H1 (cell line): ENCODE results near the gene KMT5C. TPM values are rescaled to one million over a fixed set of nuclear protein-coding genes. Genes with fewer than 3 reads are reported as not detected.

Experiments
- CTCF ChIA-PET: fragments of 300-600 bp; sonication (Branson Sonifier 250); formaldehyde crosslinking; loops from one replicate; lab custom pipeline; 2021; ENCODE audit not compliant: partially characterized antibody; lab: Charles Lee
- POLR2A ChIA-PET: fragments of 300-600 bp; sonication (Branson Sonifier 250); formaldehyde crosslinking; loops from one replicate; lab custom pipeline; 2021; ENCODE audit warnings: inconsistent platforms; ENCODE audit not compliant: partially characterized antibody; lab: Charles Lee
- DNase-seq, 2 experiments: peaks; one replicate each; pipeline versions ENCODE4 v3.0.0 to v3.0.0-alpha.2; 2010 to 2022; ENCODE audit warnings: low spot score in 2 of 2, low read depth in 1 of 2, mixed read lengths in 1 of 2
- FAIRE-seq: peaks from 2 replicates; lab custom pipeline; 2011; peaks lifted over from hg19 to GRCh38; lab: Jason Lieb, UNC
- H2AFZ ChIP-seq: 2 replicates; pipeline ENCODE4 v1.8.1; 2012; ENCODE audit warnings: low read length, inconsistent platforms
- H2AK5ac ChIP-seq: 2 replicates; pipeline ENCODE4 v1.6.1; 2013; ENCODE audit warnings: low read depth, low read length
- H2BK120ac ChIP-seq: replicated peaks from 2 replicates; pipeline ENCODE3; 2013; ENCODE audit warnings: low read depth, low read length, inconsistent platforms
- H2BK12ac ChIP-seq: 2 replicates; pipeline ENCODE4 v1.6.1; 2013; ENCODE audit warnings: low read depth, low read length
- H2BK15ac ChIP-seq: 2 replicates; pipeline ENCODE4 v1.6.1; 2013; ENCODE audit warnings: low read length
- H2BK20ac ChIP-seq: 2 replicates; pipeline ENCODE4 v1.6.1; 2013; ENCODE audit warnings: low read length
- H2BK5ac ChIP-seq: 2 replicates; pipeline ENCODE4 v1.6.1; 2013; ENCODE audit warnings: low read depth, low read length
- H3K14ac ChIP-seq: 2 replicates; pipeline ENCODE4 v1.6.1; 2013; ENCODE audit warnings: inconsistent platforms; ENCODE audit not compliant: insufficient read length
- H3K18ac ChIP-seq: 2 replicates; pipeline ENCODE4 v1.6.1; 2013; ENCODE audit warnings: low read length; ENCODE audit errors: extremely low read depth
- H3K23ac ChIP-seq: 2 replicates; pipeline ENCODE4 v1.6.1; 2013; ENCODE audit warnings: inconsistent platforms; ENCODE audit not compliant: insufficient read length
- H3K23me2 ChIP-seq: 2 replicates; pipeline ENCODE4 v1.6.1; 2013; ENCODE audit warnings: low read depth, low read length
- H3K27ac ChIP-seq: 2 replicates; pipeline ENCODE4 v1.6.1; 2011; ENCODE audit warnings: low read depth, low read length, inconsistent platforms
- H3K27me3 ChIP-seq, 4 experiments: replicated peaks in 1 of 4; 1 replicate in 1 of 4; 2 replicates in 3 of 4; pipeline versions ENCODE4 v1.6.1 to v1.8.1; 2011 to 2013; ENCODE audit warnings: low read length in 3 of 4, mild to moderate bottlenecking in 3 of 4, inconsistent platforms in 2 of 4, mixed read lengths in 2 of 4, moderate library complexity in 1 of 4; ENCODE audit not compliant: control insufficient read depth in 3 of 4, insufficient read depth in 3 of 4; ENCODE audit errors: extremely low read depth in 1 of 4
- H3K36me3 ChIP-seq, 4 experiments: 2 replicates each; pipeline versions ENCODE4 v1.6.1 to v1.8.1; 2011 to 2013; ENCODE audit warnings: mild to moderate bottlenecking in 4 of 4, low read length in 3 of 4, moderate library complexity in 2 of 4, control low read depth in 1 of 4, inconsistent platforms in 1 of 4; ENCODE audit not compliant: insufficient read depth in 4 of 4, control insufficient read depth in 2 of 4
- H3K4ac ChIP-seq: replicated peaks from 2 replicates; pipeline ENCODE3; 2013; ENCODE audit warnings: low read length, low read depth, mixed read lengths, inconsistent platforms; ENCODE audit not compliant: insufficient read length
- H3K4me1 ChIP-seq, 4 experiments: replicated peaks in 1 of 4; 1 replicate in 1 of 4; 2 replicates in 3 of 4; pipeline versions ENCODE4 v1.6.1 to v1.8.1; 2011 to 2013; ENCODE audit warnings: low read length in 3 of 4, inconsistent platforms in 2 of 4, mixed read lengths in 1 of 4; ENCODE audit not compliant: insufficient read depth in 4 of 4, control insufficient read depth in 3 of 4
- H3K4me2 ChIP-seq, 2 experiments: 2 replicates each; pipeline versions ENCODE4 v1.6.1 to v1.8.1; 2011 to 2013; ENCODE audit warnings: low read depth in 2 of 2, low read length in 2 of 2, control low read depth in 1 of 2, inconsistent platforms in 1 of 2, mild to moderate bottlenecking in 1 of 2; ENCODE audit not compliant: insufficient read depth in 1 of 2
- H3K4me3 ChIP-seq, 4 experiments: fragments of 200-600, 300-600 bp in 1 of 4; sonication (generic), shearing (Covaris generic), sonication (Bioruptor Twin) in 1 of 4; 2 replicates each; pipeline versions ENCODE4 v1.5.1 to v1.8.1; 2011 to 2016; ENCODE audit warnings: low read length in 4 of 4, low read depth in 3 of 4, control low read depth in 2 of 4, inconsistent platforms in 2 of 4, mild to moderate bottlenecking in 2 of 4, mixed read lengths in 1 of 4, moderate library complexity in 1 of 4; ENCODE audit not compliant: insufficient read depth in 2 of 4; ENCODE audit errors: extremely low read depth in 1 of 4
- H3K56ac ChIP-seq: replicated peaks from 2 replicates; pipeline ENCODE3; 2013; ENCODE audit warnings: low read depth, mild to moderate bottlenecking, mixed read lengths, low read length, inconsistent platforms; ENCODE audit not compliant: insufficient read length
- H3K79me1 ChIP-seq: 2 replicates; pipeline ENCODE4 v1.6.1; 2013; ENCODE audit warnings: low read depth, low read length, control low read depth
- H3K79me2 ChIP-seq, 2 experiments: 2 replicates each; pipeline versions ENCODE4 v1.6.1 to v1.8.1; 2012 to 2013; ENCODE audit warnings: low read length in 2 of 2, mild to moderate bottlenecking in 2 of 2, inconsistent platforms in 1 of 2; ENCODE audit not compliant: insufficient read depth in 2 of 2, control insufficient read depth in 1 of 2
- H3K9ac ChIP-seq, 4 experiments: replicated peaks in 1 of 4; 1 replicate in 1 of 4; 2 replicates in 3 of 4; pipeline versions ENCODE4 v1.6.1 to v1.8.1; 2011 to 2013; ENCODE audit warnings: low read depth in 3 of 4, low read length in 3 of 4, control low read depth in 2 of 4, mild to moderate bottlenecking in 2 of 4, moderate library complexity in 2 of 4, inconsistent platforms in 1 of 4; ENCODE audit errors: extremely low read depth in 1 of 4
- H3K9me3 ChIP-seq, 2 experiments: 2 replicates each; pipeline versions ENCODE4 v1.6.1 to v1.8.1; 2012 to 2013; ENCODE audit warnings: mild to moderate bottlenecking in 2 of 2, moderate library complexity in 2 of 2, control low read depth in 1 of 2, inconsistent platforms in 1 of 2, low read depth in 1 of 2, low read length in 1 of 2, mixed read lengths in 1 of 2; ENCODE audit not compliant: insufficient read depth in 2 of 2
- H4K20me1 ChIP-seq, 2 experiments: replicated peaks in 1 of 2; 2 replicates each; pipeline versions ENCODE3 to v1.8.1; 2011 to 2013; ENCODE audit warnings: inconsistent platforms in 2 of 2, low read length in 2 of 2, mild to moderate bottlenecking in 1 of 2; ENCODE audit not compliant: insufficient read depth in 2 of 2, control insufficient read depth in 1 of 2
- H4K5ac ChIP-seq: 2 replicates; pipeline ENCODE4 v1.6.1; 2013; ENCODE audit warnings: low read length, low read depth, mixed read lengths, inconsistent platforms; ENCODE audit not compliant: insufficient read length
- H4K8ac ChIP-seq: 2 replicates; pipeline ENCODE4 v1.8.0; 2013; ENCODE audit warnings: mild to moderate bottlenecking, moderate library complexity, low read length, inconsistent platforms; ENCODE audit not compliant: insufficient read depth; ENCODE audit errors: extremely low read depth
- H4K91ac ChIP-seq: replicated peaks from 2 replicates; pipeline ENCODE3; 2013; ENCODE audit warnings: low read length, mixed read lengths, inconsistent platforms; ENCODE audit not compliant: insufficient read length
- BACH1 ChIP-seq: IDR thresholded peaks from 2 replicates; pipeline ENCODE4 v1.6.1; 2012; ENCODE audit warnings: low read length, improper control_type of control experiment
- BRCA1 ChIP-seq: IDR thresholded peaks from 2 replicates; pipeline ENCODE4 v1.6.1; 2012; ENCODE audit warnings: low read depth, low read length, improper control_type of control experiment
- CREB1 ChIP-seq: IDR thresholded peaks from 2 replicates; pipeline ENCODE4 v1.6.1; 2012; ENCODE audit warnings: inconsistent platforms
- EP300 ChIP-seq, 2 experiments: IDR thresholded peaks; 1 replicate in 1 of 2; 2 replicates in 1 of 2; pipeline ENCODE4 v1.6.1; 2011 to 2012; ENCODE audit warnings: low read depth in 2 of 2, low read length in 2 of 2, mild to moderate bottlenecking in 2 of 2, borderline replicate concordance in 1 of 2, inconsistent platforms in 1 of 2, moderate library complexity in 1 of 2
- EZH2 ChIP-seq: fragments of 200-600 bp; sonication (generic); IDR thresholded peaks from 2 replicates; pipeline ENCODE4 v1.7.1; 2012; ENCODE audit warnings: low read depth, mild to moderate bottlenecking, moderate library complexity, low read length, inconsistent platforms; ENCODE audit not compliant: severe bottlenecking
- MAFK ChIP-seq: IDR thresholded peaks from 2 replicates; pipeline ENCODE4 v1.6.1; 2012; ENCODE audit warnings: low read depth, mild to moderate bottlenecking, improper control_type of control experiment, low read length
- POLR2A ChIP-seq, 2 experiments: IDR thresholded peaks; 1 replicate in 1 of 2; 2 replicates in 1 of 2; pipeline ENCODE4 v1.6.1; 2011; ENCODE audit warnings: low read depth in 2 of 2, low read length in 2 of 2, mild to moderate bottlenecking in 2 of 2; ENCODE audit errors: control extremely low read depth in 1 of 2
- RFX5 ChIP-seq: IDR thresholded peaks from 2 replicates; pipeline ENCODE4 v1.6.1; 2011; ENCODE audit warnings: low read depth, low read length, improper control_type of control experiment, borderline replicate concordance
- RNF2 ChIP-seq: fragments of 200-900, 300-1000 bp; sonication (generic); IDR thresholded peaks from 2 replicates; pipeline ENCODE4 v1.7.1; 2016; ENCODE audit warnings: borderline replicate concordance, low read depth, mild to moderate bottlenecking, antibody characterized with exemption, low read length; ENCODE audit not compliant: poor library complexity, severe bottlenecking; ENCODE audit errors: missing control alignments
- SIRT6 ChIP-seq: IDR thresholded peaks from one replicate; pipeline ENCODE4 v1.7.1; 2012; ENCODE audit warnings: low read length, inconsistent platforms
- TAF1 ChIP-seq: IDR thresholded peaks from 2 replicates; pipeline ENCODE4 v1.6.1; 2011; ENCODE audit warnings: mild to moderate bottlenecking, low read depth, low read length
- TEAD4 ChIP-seq: IDR thresholded peaks from 2 replicates; pipeline ENCODE4 v1.6.1; 2012; ENCODE audit warnings: low read depth, low read length, inconsistent platforms, mixed read lengths
- YY1 ChIP-seq: IDR thresholded peaks from 2 replicates; pipeline ENCODE4 v1.6.1; 2011; ENCODE audit warnings: low read depth, mild to moderate bottlenecking, low read length
- WGBS, 2 experiments: shearing (Covaris generic) in 1 of 2; methylation state at CpG; one replicate each; pipeline versions ENCODE4 v1.1.6 to v1.1.7; 2013 to 2015; ENCODE audit warnings: low lambda C conversion rate in 2 of 2, mixed read lengths in 2 of 2, inconsistent platforms in 1 of 2, low coverage in 1 of 2, missing lambda C conversion rate in 1 of 2; ENCODE audit not compliant: insufficient replicate concordance in 2 of 2, insufficient coverage in 1 of 2, insufficient read length in 1 of 2; ENCODE audit errors: extremely low coverage in 1 of 2, missing lambda C conversion rate in 1 of 2; 5-methylcytosine and 5-hydroxymethylcytosine counted together
- polyA plus RNA-seq, 7 experiments: library from polyadenylated mRNA; depleted of rRNA in 3 of 7; stranded (reverse) in 5 of 7; unstranded in 2 of 7; fragments of >200 nt in 5 of 7; fragments of 200-250 nt in 2 of 7; gene quantifications; 1 replicate in 5 of 7; 2 replicates in 1 of 7; 4 replicates in 1 of 7; pipeline versions ENCODE4 v1.2.1 to v1.2.3, GENCODE V29; 2011 to 2013; ENCODE audit warnings: missing spikeins in 2 of 7, mixed read lengths in 2 of 7
- total RNA-seq: library from RNA; stranded (reverse); fragmentation: NEBNext Ultra II Directional; extraction: Animal tissue kit (Norgen Biotek cat#: 25700); gene quantifications from 2 replicates; pipeline ENCODE4 v1.2.1, GENCODE V29; 2021

The KMT5C gene
- total and polyA plus RNA-seq, 2 of the 8 experiments (the other 6 are each of a cell fraction or from before 2014, with no cell fraction given): 24.9 to 31.5 TPM

GRCh38 chr19:55312621-55313512, 26.8 kb upstream of the KMT5C start:
- no peaks in the 10 kb centered on the region for H3K79me1 ChIP-seq
- H3K9ac ChIP-seq: no peak overlapping the region
- no peaks in the 10 kb centered on the region for H3K4me1 ChIP-seq
- H3K9me3 ChIP-seq: no peaks in the 10 kb centered on the region
- H3K23ac ChIP-seq: no peak overlapping the region
- H4K8ac ChIP-seq: no peak overlapping the region
- H3K4ac ChIP-seq: no peak overlapping the region
- no peaks in the 10 kb centered on the region for H3K23me2 ChIP-seq
- H3K79me2 ChIP-seq: no peaks in the 10 kb centered on the region
- H2AK5ac ChIP-seq: no peak overlapping the region
- FAIRE-seq (no peak), DNase-seq (no peak)
- H3K56ac ChIP-seq: no peak overlapping the region
- H2BK20ac ChIP-seq: no peak overlapping the region
- peaks cover 5 to 18% (median 14%) of the 10 kb centered on the region in 4 experiments for H3K36me3 ChIP-seq
- no peak overlapping the region for H3K27ac ChIP-seq
- ChIA-PET CTCF (interaction anchor here (0.6 to 5.1 kb wide), 10 partner anchors 9 to 191 kb away, joined by 3 to 33 read pairs (median 4); no protein-coding TSS in a partner anchor), POLR2A (interaction anchor here (0.6 to 4.4 kb wide), 19 partner anchors 9 to 183 kb away, joined by 3 to 32 read pairs (median 5); partner anchors contain the start of genes KMT5C, RPL28 and TMEM238)
- WGBS, 2 experiments: 91% methylated on average over 34 of the region's 47 CpGs; no CpG with 5 or more reads in 1 of the 2 experiments
- no peak overlapping the region for H3K14ac ChIP-seq
- no peak overlapping the region for H4K91ac ChIP-seq
- H3K27me3 ChIP-seq: no peaks in the 10 kb centered on the region
- no peak overlapping the region for H2BK12ac ChIP-seq
- H3K4me3 ChIP-seq: no peak overlapping the region
- H4K20me1 ChIP-seq: no peaks in the 10 kb centered on the region
- H2BK120ac ChIP-seq: no peak overlapping the region
- no peak overlapping the region; the same call in 1 of the 2 replicates for H2BK5ac ChIP-seq
- no peak overlapping the region for H3K4me2 ChIP-seq
- no peak overlapping the region for H3K18ac ChIP-seq
- H2BK15ac ChIP-seq: peak overlapping the region; percentile 88; the same call in 1 of the 2 replicates
- no peak overlapping the region for H2AFZ ChIP-seq
- H4K5ac ChIP-seq: no peak overlapping the region
- TF ChIP-seq BRCA1 (no peak), CREB1 (no peak), EZH2 (no peak), TEAD4 (no peak), MAFK (no peak), YY1 (no peak), BACH1 (no peak), RNF2 (no peak), SIRT6 (no peak), POLR2A (IDR thresholded peaks at IDR 0.05; ENCODE audit: control extremely low read depth in 1 of 2, low read depth in 2 of 2, low read length in 2 of 2) (no peak; a peak in 1 of 3 replicates), EP300 (IDR thresholded peaks at IDR 0.05; ENCODE audit: borderline replicate concordance in 1 of 2, low read depth in 2 of 2, low read length in 2 of 2) (no peak), RFX5 (no peak), TAF1 (no peak)
